ENCODE data around the gene NUP98.

Gene NUP98

DNA sequence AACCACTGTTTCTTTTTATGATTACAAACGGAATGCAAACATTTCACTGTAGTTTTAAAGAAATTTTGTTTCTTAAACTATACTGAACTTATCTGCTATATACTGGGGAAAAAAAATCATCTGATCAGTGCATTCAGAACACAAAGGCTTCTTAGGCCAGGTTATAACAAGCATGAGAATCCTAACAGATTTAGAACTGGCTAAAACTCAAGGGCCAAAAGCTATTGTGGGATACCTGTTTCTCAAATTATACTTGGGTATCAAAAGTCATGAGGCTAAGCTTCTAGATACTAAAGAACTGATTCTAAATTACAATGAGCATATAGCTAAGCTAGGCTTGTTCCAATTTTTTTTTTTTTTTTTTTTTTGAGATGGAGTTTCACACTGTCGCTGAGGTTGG lies 96.4 kb downstream of the NUP98 start:
- DNase-seq: no peak
- in situ Hi-C loops (cut with HindIII; ENCODE audit: low pct_ligation_motif_present, low sequenced_read_pairs): no loop called here
- no peak overlapping the region for H3K27ac ChIP-seq
- no peak overlapping the region for H3K4me3 ChIP-seq (ENCODE audit: low read depth, low read length)
- peaks cover 70% of the 10 kb centered on the region for H3K36me3 ChIP-seq (replicated peaks)
- TF ChIP-seq, protein P1, sequence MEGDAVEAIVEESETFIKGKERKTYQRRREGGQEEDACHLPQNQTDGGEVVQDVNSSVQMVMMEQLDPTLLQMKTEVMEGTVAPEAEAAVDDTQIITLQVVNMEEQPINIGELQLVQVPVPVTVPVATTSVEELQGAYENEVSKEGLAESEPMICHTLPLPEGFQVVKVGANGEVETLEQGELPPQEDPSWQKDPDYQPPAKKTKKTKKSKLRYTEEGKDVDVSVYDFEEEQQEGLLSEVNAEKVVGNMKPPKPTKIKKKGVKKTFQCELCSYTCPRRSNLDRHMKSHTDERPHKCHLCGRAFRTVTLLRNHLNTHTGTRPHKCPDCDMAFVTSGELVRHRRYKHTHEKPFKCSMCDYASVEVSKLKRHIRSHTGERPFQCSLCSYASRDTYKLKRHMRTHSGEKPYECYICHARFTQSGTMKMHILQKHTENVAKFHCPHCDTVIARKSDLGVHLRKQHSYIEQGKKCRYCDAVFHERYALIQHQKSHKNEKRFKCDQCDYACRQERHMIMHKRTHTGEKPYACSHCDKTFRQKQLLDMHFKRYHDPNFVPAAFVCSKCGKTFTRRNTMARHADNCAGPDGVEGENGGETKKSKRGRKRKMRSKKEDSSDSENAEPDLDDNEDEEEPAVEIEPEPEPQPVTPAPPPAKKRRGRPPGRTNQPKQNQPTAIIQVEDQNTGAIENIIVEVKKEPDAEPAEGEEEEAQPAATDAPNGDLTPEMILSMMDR (IDR thresholded peaks at IDR 0.05; ENCODE audit: low read depth, low read length, missing control alignments): no peak
- H3K27me3 ChIP-seq (replicated peaks): no peaks in the 10 kb centered on the region

DNA sequence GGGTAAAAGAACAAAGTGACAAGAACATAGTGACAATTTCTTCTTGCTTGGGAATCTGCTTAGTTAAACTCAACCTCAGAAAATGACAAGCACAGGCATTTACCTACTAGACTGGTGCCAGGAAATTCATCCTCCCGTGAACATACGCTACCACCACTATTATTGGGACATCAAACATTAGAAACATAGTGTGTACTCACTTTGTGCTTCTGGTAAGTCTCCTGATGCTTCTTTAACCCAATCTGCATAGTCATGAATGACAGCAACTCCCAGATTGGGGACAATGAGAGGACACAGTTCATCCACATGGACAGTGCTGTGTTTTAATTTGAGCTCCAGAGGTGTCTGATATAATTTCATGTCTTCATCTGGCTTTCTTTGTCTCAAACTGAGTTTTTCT lies 96.9 kb downstream of the NUP98 start:
- Histone ChIP-seq H3K4me3 (ENCODE audit: low read depth, low read length) (no peak overlapping the region), H3K36me3 (replicated peaks) (peaks cover 72% of the 10 kb centered on the region), H3K27me3 (replicated peaks) (no peaks in the 10 kb centered on the region), H3K27ac (no peak overlapping the region)
- in situ Hi-C loops (cut with HindIII; ENCODE audit: low pct_ligation_motif_present, low sequenced_read_pairs): no loop called here
- no peak for DNase-seq
- TF ChIP-seq, protein P1 (IDR thresholded peaks at IDR 0.05; ENCODE audit: low read depth, low read length, missing control alignments): no peak

DNA sequence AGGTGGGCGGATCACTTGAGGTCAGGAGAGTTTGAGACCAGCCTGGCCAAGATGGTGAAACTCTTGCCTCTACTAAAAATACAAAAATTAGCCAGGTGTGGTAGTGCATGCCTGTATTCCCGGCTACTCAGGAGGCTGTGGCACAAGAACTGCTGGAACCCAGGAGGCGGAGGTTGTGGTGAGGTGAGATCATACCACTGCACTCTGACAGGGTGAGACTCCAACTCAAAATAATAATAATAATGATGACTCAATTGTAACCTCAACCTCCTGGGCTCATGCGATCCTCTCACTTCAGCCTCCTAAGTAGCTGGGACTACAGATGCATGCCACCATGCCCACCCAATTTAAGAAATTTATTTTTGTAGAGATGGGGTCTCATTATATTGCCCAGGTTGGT lies 110.6 kb downstream of the NUP98 start:
- Histone ChIP-seq H3K27me3 (replicated peaks) (no peaks in the 10 kb centered on the region), H3K36me3 (replicated peaks) (peaks cover 62% of the 10 kb centered on the region), H3K4me3 (ENCODE audit: low read depth, low read length) (no peak overlapping the region), H3K27ac (no peak overlapping the region)
- TF ChIP-seq, protein P1 (IDR thresholded peaks at IDR 0.05; ENCODE audit: low read depth, low read length, missing control alignments): no peak
- in situ Hi-C loops (cut with HindIII; ENCODE audit: low pct_ligation_motif_present, low sequenced_read_pairs): no loop called here
- peak; percentile 48 for DNase-seq

DNA sequence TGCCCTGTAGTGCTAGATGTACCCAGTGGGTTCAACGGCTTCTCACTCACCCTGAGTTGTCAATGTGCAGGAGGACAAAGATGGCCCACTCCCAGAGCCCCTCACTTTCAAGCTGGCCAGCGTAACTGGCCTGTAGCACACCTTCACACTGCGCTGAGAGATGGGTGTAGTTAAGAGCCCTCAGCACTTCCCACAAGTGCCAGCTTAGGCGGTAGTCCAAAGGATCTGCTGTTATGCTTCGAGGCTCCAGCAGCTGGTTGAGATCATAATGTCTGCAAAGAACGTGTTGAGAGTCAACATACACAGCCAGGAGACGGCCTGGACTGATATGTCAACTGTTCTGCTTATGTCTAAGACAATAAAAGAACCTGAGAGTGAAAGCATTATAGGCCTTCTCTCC lies 111.4 kb downstream of the NUP98 start:
- in situ Hi-C loops (cut with HindIII; ENCODE audit: low pct_ligation_motif_present, low sequenced_read_pairs): no loop called here
- TF ChIP-seq, protein P1 (IDR thresholded peaks at IDR 0.05; ENCODE audit: low read depth, low read length, missing control alignments): no peak
- Histone ChIP-seq H3K4me3 (ENCODE audit: low read depth, low read length) (no peak overlapping the region), H3K36me3 (replicated peaks) (peaks cover 62% of the 10 kb centered on the region), H3K27me3 (replicated peaks) (no peaks in the 10 kb centered on the region), H3K27ac (no peak overlapping the region)
- DNase-seq: no peak

DNA sequence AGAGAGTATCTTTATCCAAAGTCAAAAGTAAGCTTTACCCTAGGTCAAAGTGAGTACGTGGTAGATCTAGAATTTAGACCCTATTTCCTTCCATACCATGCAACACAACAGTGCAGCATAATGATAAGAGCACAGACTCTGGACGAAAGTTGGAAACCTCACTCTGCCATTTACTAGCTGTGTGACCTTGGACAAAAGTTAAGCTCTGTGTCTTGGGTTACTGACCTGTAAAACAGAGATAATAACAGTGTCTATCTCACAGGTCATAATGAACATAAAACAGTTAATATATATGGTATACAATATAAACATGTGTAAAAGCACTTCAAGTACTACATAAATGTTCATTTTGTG lies 112.6 kb downstream of the NUP98 start:
- Histone ChIP-seq H3K27me3 (replicated peaks) (no peaks in the 10 kb centered on the region), H3K27ac (no peak overlapping the region), H3K36me3 (replicated peaks) (peaks cover 64% of the 10 kb centered on the region), H3K4me3 (ENCODE audit: low read depth, low read length) (no peak overlapping the region)
- TF ChIP-seq, protein P1 (IDR thresholded peaks at IDR 0.05; ENCODE audit: low read depth, low read length, missing control alignments): no peak
- in situ Hi-C loops (cut with HindIII; ENCODE audit: low pct_ligation_motif_present, low sequenced_read_pairs): no loop called here
- no peak for DNase-seq

DNA sequence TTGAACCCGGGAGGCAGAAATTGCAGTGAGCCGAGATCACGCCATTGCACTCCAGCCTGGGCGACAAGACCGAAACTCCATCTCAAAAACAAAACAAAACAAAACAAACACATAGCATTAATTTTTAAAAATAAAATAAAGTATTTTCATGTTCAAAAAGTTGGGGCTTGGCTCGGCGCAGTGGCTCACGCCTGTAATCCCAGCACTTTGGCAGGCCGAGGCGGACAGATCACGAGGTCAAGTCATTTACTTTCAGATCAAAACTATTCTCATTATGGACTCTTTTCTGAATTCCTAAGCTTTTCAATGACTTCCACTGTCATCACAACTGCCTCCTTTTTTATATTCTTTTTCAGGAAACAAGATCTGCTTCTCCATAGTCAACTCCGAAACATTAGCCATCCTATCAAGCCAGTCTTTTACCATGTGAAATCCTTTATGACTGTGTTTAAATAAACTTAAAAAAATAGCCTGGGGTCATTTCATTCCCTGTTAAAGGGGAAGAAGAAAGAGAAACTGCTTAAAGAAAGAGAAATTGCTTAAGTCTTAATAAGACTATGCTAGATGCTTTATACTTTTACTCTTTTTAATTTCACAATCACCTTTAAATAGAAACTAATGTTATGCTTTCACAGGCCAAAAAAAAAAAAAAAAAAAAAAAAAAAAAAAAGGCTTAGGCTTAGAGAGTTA lies 113.1 kb downstream of the NUP98 start:
- no peaks in the 10 kb centered on the region for H3K27me3 ChIP-seq (replicated peaks)
- no peak overlapping the region for H3K4me3 ChIP-seq (ENCODE audit: low read depth, low read length)
- H3K36me3 ChIP-seq (replicated peaks): peaks cover 69% of the 10 kb centered on the region
- no peak for DNase-seq
- in situ Hi-C loops (cut with HindIII; ENCODE audit: low pct_ligation_motif_present, low sequenced_read_pairs): no loop called here
- no peak overlapping the region for H3K27ac ChIP-seq
- TF ChIP-seq, protein P1 (IDR thresholded peaks at IDR 0.05; ENCODE audit: low read depth, low read length, missing control alignments): no peak
